ENCODE data around the gene ZNF710. TPM values are rescaled to one million over a fixed set of nuclear protein-coding genes. Genes with fewer than 3 reads are reported as not detected.

ZNF710 gene
- total and polyA plus RNA-seq, 2 of the 13 experiments (the other 11 are each of a cell fraction or from before 2014, with no cell fraction given), result 4.7 to 20.6 TPM

- H3K27ac ChIP-seq (ENCODE audit: extremely low read length, insufficient read depth, low read length), result no peak overlapping the region
- ChIA-PET CTCF (ENCODE audit: low intra/inter-chr PET ratio, low total read pairs) (no interaction called here), POLR2A (no interaction called here)
- H3K9ac ChIP-seq (ENCODE audit: insufficient read depth, low read depth, low read length), result no peak overlapping the region
- H3K36me3 ChIP-seq (replicated peaks in 1 of 2; ENCODE audit: control insufficient read depth in 1 of 2, insufficient read depth in 2 of 2, low read length in 2 of 2), result no peaks in the 10 kb centered on the region
- in situ Hi-C loops (cut with HindIII; ENCODE audit: extremely low pct_ligation_motif_present, low pct_unique_long_range_greater_than_20kb) (no loop called here), intact Hi-C loops (cut with micrococcal nuclease; ENCODE audit: unreplicated experiment) (loop anchor here (10.0 kb wide), 1 partner anchor 82 kb away; the partner anchor contains the start of gene ARPIN)
- TF ChIP-seq RBFOX2 (IDR thresholded peaks at IDR 0.05; ENCODE audit: low read depth, low read length) (no peak), ZNF121 (CRISPR knock-in tag; IDR thresholded peaks at IDR 0.05) (peak; percentile 65)
- TF ChIP-seq, protein P1, sequence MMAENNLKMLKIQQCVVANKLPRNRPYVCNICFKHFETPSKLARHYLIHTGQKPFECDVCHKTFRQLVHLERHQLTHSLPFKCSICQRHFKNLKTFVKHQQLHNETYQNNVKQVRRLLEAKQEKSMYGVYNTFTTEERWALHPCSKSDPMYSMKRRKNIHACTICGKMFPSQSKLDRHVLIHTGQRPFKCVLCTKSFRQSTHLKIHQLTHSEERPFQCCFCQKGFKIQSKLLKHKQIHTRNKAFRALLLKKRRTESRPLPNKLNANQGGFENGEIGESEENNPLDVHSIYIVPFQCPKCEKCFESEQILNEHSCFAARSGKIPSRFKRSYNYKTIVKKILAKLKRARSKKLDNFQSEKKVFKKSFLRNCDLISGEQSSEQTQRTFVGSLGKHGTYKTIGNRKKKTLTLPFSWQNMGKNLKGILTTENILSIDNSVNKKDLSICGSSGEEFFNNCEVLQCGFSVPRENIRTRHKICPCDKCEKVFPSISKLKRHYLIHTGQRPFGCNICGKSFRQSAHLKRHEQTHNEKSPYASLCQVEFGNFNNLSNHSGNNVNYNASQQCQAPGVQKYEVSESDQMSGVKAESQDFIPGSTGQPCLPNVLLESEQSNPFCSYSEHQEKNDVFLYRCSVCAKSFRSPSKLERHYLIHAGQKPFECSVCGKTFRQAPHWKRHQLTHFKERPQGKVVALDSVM (CRISPR knock-in tag; IDR thresholded peaks at IDR 0.05), result peak; percentile 34; the same call in 1 of the 2 replicates
- DNase-seq (ENCODE audit: low spot score) (no peak), ATAC-seq (no peak), FAIRE-seq (no peak)
- BruUV-seq (replicated peaks), result no TSS peak
- H3K4me1 ChIP-seq (ENCODE audit: insufficient read depth, low read length), result peaks cover 36% of the 10 kb centered on the region
- WGBS (ENCODE audit: low lambda C conversion rate), result 44% methylated on average over 4 of the region's 4 CpGs
- no peaks in the 10 kb centered on the region; a peak in 1 of 5 replicates for H3K27me3 ChIP-seq (ENCODE audit: control insufficient read depth in 1 of 2, insufficient read depth in 2 of 2, low read length in 2 of 2)
- no peak overlapping the region for H2AFZ ChIP-seq (ENCODE audit: low read length)
- no peak overlapping the region for H3K4me3 ChIP-seq (replicated peaks in 1 of 3; ENCODE audit: insufficient read depth in 1 of 3, low read depth in 2 of 3, low read length in 3 of 3)
- peaks cover 5% of the 10 kb centered on the region for H3K79me2 ChIP-seq (ENCODE audit: insufficient read depth, low read length)
- no peak overlapping the region for H3K4me2 ChIP-seq (ENCODE audit: low read depth, low read length)
- no peaks in the 10 kb centered on the region for H3K9me3 ChIP-seq (ENCODE audit: low read length)
- no peaks in the 10 kb centered on the region for H4K20me1 ChIP-seq (ENCODE audit: insufficient read depth, low read length)
Observed at GRCh38 chr15:89997079-89997478, 4.0 kb upstream of the ZNF710 start.

DNA sequence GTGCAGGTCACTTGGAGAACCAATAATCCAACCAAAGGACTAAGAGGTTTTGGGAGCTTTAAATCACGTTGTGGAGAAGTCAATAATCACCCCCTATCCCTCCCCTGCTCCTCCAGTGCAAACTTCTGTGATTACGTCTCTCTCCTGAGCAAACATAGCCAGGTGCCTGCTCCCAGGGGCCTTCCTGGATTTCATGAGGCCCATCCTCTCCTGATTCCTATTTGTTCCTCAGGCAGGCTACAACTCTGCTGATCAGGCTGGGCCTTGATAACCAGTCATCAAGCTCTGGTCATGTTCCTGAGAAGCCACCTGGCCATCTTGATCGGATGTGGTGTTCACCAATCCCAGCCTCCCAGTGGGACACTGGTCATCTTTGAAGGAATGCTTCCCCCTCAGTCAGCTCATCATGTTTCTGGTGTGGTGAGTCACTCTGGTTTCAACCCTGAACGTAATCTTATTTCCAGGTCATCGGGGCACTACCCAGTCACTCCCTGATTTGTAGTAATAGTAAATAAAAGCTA is 2.9 kb upstream of the ZNF710 start:
- no TSS peak for BruUV-seq (replicated peaks)
- Histone ChIP-seq H3K4me3 (replicated peaks in 1 of 3; ENCODE audit: insufficient read depth in 1 of 3, low read depth in 2 of 3, low read length in 3 of 3) (no peak overlapping the region), H3K9ac (ENCODE audit: insufficient read depth, low read depth, low read length) (no peak overlapping the region), H3K4me2 (ENCODE audit: low read depth, low read length) (peak overlapping the region; percentile 87), H3K4me1 (ENCODE audit: insufficient read depth, low read length) (peaks cover 41% of the 10 kb centered on the region), H3K36me3 (replicated peaks in 1 of 2; ENCODE audit: control insufficient read depth in 1 of 2, insufficient read depth in 2 of 2, low read length in 2 of 2) (no peaks in the 10 kb centered on the region), H2AFZ (ENCODE audit: low read length) (no peak overlapping the region), H3K9me3 (ENCODE audit: low read length) (no peaks in the 10 kb centered on the region), H4K20me1 (ENCODE audit: insufficient read depth, low read length) (no peaks in the 10 kb centered on the region), H3K27ac (ENCODE audit: extremely low read length, insufficient read depth, low read length) (no peak overlapping the region), H3K27me3 (ENCODE audit: control insufficient read depth in 1 of 2, insufficient read depth in 2 of 2, low read length in 2 of 2) (no peaks in the 10 kb centered on the region; a peak in 1 of 5 replicates), H3K79me2 (ENCODE audit: insufficient read depth, low read length) (peaks cover 11% of the 10 kb centered on the region)
- CTCF ChIA-PET (ENCODE audit: low intra/inter-chr PET ratio, low total read pairs), result no interaction called here
- in situ Hi-C loops (cut with HindIII; ENCODE audit: extremely low pct_ligation_motif_present, low pct_unique_long_range_greater_than_20kb), result no loop called here
- intact Hi-C loops (cut with micrococcal nuclease; ENCODE audit: unreplicated experiment), result loop anchor here (2.0 to 10.0 kb wide), 2 partner anchors 73 to 83 kb away; partner anchors contain the start of gene ARPIN
- FAIRE-seq (peak; percentile 23), DNase-seq (ENCODE audit: low spot score) (peak; percentile 69), ATAC-seq (peak; percentile 19)
- 0% methylated on average over 5 of the region's 5 CpGs for WGBS (ENCODE audit: low lambda C conversion rate)
- POLR2A ChIA-PET, result interaction anchor here (0.8 to 3.3 kb wide), 8 partner anchors 13 to 104 kb away, joined by 3 to 10 read pairs (median 5); partner anchors contain the start of genes AP3S2, ARPIN and IDH2
- TF ChIP-seq PATZ1 (CRISPR knock-in tag; IDR thresholded peaks at IDR 0.05), result 0 out of 2 replicates have a peak, but pooled peaks have one; percentile 36
- 0 out of 2 replicates have a peak, but pooled peaks have one; percentile 36 for TF ChIP-seq ZNF589 (CRISPR knock-in tag; conservative IDR thresholded peaks at IDR 0.05)
- peak; percentile 22; the same call in 1 of the 2 replicates for TF ChIP-seq ARID5B (CRISPR knock-in tag; IDR thresholded peaks at IDR 0.05)
- no peak for TF ChIP-seq HDAC1 (CRISPR knock-in tag; IDR thresholded peaks at IDR 0.05)
- 0 out of 2 replicates have a peak, but pooled peaks have one; percentile 53 for TF ChIP-seq ZNF614 (CRISPR knock-in tag; IDR thresholded peaks at IDR 0.05; ENCODE audit: borderline replicate concordance)
- no peak for TF ChIP-seq RAD21 (CRISPR knock-in tag; IDR thresholded peaks at IDR 0.05)

Data from HepG2 (cell line).